AG09309 (cell line): ENCODE measurements around the gene FAM131C.

Experiments
- DNase-seq: peaks from one replicate; pipeline ENCODE4 v3.0.0-alpha.2; 2010; ENCODE audit warnings: low read depth
- H3K4me3 ChIP-seq: 2 replicates; pipeline ENCODE4 v1.5.1; 2011; ENCODE audit warnings: mild to moderate bottlenecking, low read depth, low read length, moderate library complexity; ENCODE audit not compliant: control insufficient read depth
- CTCF ChIP-seq: IDR thresholded peaks from 2 replicates; pipeline ENCODE4 v1.5.1; 2011; ENCODE audit warnings: mild to moderate bottlenecking, low read depth, low read length, inconsistent platforms; ENCODE audit not compliant: insufficient read depth, control insufficient read depth; ENCODE audit errors: missing control alignments

Gene FAM131C

DNA sequence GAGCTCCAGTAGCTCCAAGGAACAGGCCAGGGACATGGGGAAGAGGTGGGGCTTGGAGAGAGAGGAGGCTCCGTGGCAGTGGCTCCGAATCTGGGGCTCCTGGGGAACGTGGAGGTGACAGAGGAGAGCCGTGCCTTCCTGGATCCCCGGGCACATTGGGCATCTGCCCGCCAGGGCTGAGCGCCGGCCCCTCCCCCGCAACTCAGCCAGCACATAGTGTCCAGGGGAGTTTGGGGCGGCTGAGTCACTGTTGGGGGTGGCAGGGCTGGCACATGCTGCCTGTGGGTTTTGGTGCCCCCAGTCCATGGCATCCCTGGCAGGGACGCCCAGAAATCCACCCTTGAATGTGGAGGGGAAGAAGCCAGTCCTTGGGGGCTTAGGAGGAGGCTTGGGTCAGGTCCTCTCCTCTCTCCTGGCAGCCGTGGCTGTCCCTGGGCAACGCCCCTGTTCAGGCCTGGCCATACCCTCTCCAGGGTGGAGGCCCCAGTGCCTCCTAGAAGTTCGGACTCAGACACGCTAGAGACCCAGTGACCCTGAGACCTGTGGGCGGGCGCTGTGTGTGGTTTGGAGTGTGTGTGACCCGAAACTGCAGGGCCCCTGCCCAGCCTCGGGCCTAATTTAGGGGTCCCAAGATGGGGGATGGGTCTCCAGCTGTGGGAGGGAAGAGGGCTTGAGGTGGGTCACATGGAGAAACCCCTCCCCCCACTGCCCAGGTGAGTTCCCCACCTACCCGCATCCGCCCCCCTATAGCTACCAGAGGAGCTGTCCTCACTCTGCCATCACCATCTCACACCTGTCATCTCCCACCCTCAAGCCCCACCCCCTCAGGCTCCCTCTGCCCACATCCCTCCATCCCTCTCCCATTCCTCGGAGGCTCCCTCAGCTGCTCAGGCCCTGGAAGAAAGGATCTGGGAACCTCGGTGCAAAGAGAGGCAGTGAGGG, 57.2 kb downstream of the FAM131C start:
- no peak for DNase-seq
- H3K4me3 ChIP-seq = no peak overlapping the region
- no peak for TF ChIP-seq CTCF

GRCh38 chr1:16015491-16015890, 58.0 kb downstream of the FAM131C start:
- H3K4me3 ChIP-seq = no peak overlapping the region
- no peak for TF ChIP-seq CTCF
- no peak for DNase-seq

- no peak for TF ChIP-seq CTCF
- H3K4me3 ChIP-seq = no peak overlapping the region
- DNase-seq = no peak
Observed at GRCh38 chr1:16014509-16015482, 58.7 kb downstream of the FAM131C start.

DNA sequence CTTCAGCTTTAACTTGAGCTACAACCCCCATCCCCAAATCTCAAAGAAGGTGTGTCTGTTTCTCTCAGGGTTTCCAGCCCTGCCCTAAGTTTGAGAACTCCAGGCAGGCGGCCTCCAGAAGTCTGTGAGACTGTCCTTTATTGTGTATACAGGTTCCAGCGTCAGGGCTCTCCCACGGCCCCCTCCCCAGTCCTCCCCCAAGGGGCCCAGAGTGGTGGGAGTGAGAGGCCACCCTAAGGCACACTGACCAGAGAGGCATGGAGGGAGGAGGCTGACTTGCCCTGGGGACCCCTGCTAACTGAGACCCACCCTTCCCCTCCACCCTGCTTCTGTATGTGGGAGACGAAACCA, 59.6 kb downstream of the FAM131C start:
- DNase-seq = no peak
- no peak for TF ChIP-seq CTCF
- no peak overlapping the region for H3K4me3 ChIP-seq

DNA sequence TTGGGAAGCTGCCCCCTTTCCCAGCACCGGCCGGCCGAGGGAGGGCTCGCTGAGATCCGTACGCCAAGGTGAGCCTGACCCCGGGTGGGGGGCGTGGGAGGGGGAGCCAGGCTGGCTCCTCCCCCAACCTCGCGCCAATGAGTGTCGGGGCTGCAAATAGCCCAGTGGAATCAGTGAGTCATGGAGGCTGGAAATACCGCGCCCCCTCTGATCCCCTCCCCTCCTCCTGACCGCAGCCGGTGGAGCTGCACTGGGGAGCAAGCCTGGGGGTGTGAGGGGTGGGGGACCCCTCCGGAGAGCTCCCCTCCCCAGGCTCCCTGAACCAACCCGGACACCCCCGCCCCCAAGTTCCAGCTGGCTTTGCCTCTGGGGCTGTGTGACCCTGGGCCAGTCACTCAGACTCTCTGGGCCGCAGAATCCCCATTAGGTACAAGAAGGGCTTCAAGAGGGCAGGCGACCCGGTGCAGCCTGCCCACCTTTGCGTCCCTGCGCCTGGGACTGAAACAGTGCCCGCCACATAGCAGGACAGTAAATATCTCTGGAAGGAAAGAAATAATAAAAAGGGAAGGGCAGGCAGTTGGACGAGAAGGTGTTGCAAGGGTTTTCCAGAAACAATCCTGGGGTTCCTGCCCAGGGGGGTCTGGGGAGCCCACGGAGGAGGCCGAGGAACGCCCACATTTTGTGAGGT, 60.1 kb downstream of the FAM131C start:
- peak overlapping the region; percentile 32 for H3K4me3 ChIP-seq
- TF ChIP-seq CTCF = no peak
- no peak for DNase-seq

DNA sequence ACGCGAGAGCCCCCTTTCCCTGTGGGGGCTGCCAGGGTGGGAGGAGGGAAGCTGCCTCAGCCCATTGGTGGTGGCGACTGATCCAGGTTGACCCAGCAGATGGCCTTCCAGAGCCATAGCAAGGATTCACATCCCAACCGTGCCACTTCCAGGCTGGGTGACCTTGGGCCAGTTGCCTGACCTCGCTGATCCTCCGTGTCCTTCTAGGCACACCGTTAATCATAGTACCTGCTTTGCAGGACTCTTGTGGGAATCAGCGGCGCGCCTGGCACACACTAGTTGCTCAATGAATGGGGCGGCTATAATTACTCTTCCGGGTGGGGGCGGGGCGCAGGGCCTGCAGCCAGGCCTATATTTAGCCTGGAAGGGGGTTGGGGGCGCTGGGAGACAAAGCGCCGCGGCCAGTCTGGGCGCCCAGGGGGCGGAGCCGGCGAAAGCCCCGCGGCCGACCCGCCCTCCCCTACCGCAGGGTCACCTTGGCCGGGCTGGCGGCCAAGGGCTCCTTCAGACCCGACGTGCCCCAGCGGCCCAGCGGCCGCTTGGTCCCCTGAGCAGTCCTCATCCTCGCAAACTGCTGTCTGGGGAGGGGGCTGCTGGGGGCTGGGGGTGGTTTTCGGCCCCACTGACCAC, 60.7 kb downstream of the FAM131C start:
- H3K4me3 ChIP-seq = peak overlapping the region; percentile 32
- TF ChIP-seq CTCF = no peak
- no peak for DNase-seq
